ENCODE data around the gene PER3. TPM values are rescaled to one million over a fixed set of nuclear protein-coding genes. Genes with fewer than 3 reads are reported as not detected.

Gene PER3
- total and polyA plus RNA-seq, 9 of the 15 experiments (the other 6 are each of a cell fraction or from before 2014, with no cell fraction given): 11.9 to 22.5 (median 14.6) TPM

DNA sequence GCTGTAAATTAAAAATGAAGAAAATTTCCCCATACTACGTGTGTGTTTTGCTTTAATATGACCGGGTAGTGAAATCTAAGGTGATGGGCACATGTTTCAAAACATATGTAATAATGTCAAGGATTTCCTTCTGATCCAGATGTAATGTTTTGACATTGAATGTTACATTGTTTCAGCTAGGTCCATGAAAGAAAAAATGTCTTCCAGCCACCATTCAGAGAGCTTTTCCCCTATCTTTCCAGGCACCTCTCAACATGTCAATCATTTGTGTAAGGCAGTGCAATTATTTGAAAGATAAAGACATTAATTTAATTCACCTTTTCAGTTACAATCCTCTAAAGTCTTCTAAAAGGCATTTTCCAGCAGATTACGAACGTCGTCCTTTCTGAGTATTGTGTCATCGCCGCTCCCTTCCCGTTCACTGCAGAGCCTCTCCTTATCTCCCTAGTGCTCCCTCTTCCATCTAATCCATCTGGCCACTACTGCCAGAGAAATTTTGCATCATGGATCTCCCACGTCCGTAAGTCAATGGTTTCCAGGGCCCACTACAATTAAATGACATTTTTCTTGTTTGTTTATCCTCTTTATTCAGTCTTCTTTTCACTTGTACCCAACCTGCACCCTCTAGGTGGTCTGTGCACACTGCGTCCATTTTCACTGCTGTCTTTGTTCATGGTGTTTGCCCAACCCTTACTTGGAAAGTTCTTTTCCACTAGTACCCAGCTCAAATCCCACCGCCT is 14.2 kb upstream of the PER3 start (continued):
- TF ChIP-seq, protein P1, sequence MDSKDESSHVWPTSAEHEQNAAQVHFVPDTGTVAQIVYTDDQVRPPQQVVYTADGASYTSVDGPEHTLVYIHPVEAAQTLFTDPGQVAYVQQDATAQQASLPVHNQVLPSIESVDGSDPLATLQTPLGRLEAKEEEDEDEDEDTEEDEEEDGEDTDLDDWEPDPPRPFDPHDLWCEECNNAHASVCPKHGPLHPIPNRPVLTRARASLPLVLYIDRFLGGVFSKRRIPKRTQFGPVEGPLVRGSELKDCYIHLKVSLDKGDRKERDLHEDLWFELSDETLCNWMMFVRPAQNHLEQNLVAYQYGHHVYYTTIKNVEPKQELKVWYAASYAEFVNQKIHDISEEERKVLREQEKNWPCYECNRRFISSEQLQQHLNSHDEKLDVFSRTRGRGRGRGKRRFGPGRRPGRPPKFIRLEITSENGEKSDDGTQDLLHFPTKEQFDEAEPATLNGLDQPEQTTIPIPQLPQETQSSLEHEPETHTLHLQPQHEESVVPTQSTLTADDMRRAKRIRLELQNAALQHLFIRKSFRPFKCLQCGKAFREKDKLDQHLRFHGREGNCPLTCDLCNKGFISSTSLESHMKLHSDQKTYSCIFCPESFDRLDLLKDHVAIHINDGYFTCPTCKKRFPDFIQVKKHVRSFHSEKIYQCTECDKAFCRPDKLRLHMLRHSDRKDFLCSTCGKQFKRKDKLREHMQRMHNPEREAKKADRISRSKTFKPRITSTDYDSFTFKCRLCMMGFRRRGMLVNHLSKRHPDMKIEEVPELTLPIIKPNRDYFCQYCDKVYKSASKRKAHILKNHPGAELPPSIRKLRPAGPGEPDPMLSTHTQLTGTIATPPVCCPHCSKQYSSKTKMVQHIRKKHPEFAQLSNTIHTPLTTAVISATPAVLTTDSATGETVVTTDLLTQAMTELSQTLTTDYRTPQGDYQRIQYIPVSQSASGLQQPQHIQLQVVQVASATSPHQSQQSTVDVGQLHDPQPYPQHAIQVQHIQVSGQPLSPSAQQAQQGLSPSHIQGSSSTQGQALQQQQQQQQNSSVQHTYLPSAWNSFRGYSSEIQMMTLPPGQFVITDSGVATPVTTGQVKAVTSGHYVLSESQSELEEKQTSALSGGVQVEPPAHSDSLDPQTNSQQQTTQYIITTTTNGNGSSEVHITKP (IDR thresholded peaks at IDR 0.05; ENCODE audit: partially characterized antibody): peak; percentile 11
- TF ChIP-seq, protein P2, sequence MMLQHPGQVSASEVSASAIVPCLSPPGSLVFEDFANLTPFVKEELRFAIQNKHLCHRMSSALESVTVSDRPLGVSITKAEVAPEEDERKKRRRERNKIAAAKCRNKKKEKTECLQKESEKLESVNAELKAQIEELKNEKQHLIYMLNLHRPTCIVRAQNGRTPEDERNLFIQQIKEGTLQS (IDR thresholded peaks at IDR 0.05): peak; percentile 79
- TF ChIP-seq, protein P2 (CRISPR knock-in tag; conservative IDR thresholded peaks at IDR 0.05): no peak
- TF ChIP-seq EHMT2 (IDR thresholded peaks at IDR 0.05): peak; percentile 66; the same call in 1 of the 2 replicates
- no peak for TF ChIP-seq ZNF707 (CRISPR knock-in tag; conservative IDR thresholded peaks at IDR 0.05)
- no peak for TF ChIP-seq ZFP1 (CRISPR knock-in tag; IDR thresholded peaks at IDR 0.05)
- no peak for TF ChIP-seq ZNF124 (CRISPR knock-in tag; IDR thresholded peaks at IDR 0.05)
- no peak for TF ChIP-seq ATF1 (CRISPR knock-in tag; IDR thresholded peaks at IDR 0.05)
- TF ChIP-seq ATF1 (tag; IDR thresholded peaks at IDR 0.05): peak; percentile 10; the same call in 1 of the 2 replicates
- TF ChIP-seq ZNF584 (CRISPR knock-in tag; IDR thresholded peaks at IDR 0.05; ENCODE audit: low read depth): no peak
- no peak for TF ChIP-seq MBD2 (IDR thresholded peaks at IDR 0.05; ENCODE audit: borderline replicate concordance, low read depth)
- 0 out of 2 replicates have a peak, but pooled peaks have one; percentile 18 for TF ChIP-seq NCOR1 (IDR thresholded peaks at IDR 0.05)
- TF ChIP-seq, protein P3, sequence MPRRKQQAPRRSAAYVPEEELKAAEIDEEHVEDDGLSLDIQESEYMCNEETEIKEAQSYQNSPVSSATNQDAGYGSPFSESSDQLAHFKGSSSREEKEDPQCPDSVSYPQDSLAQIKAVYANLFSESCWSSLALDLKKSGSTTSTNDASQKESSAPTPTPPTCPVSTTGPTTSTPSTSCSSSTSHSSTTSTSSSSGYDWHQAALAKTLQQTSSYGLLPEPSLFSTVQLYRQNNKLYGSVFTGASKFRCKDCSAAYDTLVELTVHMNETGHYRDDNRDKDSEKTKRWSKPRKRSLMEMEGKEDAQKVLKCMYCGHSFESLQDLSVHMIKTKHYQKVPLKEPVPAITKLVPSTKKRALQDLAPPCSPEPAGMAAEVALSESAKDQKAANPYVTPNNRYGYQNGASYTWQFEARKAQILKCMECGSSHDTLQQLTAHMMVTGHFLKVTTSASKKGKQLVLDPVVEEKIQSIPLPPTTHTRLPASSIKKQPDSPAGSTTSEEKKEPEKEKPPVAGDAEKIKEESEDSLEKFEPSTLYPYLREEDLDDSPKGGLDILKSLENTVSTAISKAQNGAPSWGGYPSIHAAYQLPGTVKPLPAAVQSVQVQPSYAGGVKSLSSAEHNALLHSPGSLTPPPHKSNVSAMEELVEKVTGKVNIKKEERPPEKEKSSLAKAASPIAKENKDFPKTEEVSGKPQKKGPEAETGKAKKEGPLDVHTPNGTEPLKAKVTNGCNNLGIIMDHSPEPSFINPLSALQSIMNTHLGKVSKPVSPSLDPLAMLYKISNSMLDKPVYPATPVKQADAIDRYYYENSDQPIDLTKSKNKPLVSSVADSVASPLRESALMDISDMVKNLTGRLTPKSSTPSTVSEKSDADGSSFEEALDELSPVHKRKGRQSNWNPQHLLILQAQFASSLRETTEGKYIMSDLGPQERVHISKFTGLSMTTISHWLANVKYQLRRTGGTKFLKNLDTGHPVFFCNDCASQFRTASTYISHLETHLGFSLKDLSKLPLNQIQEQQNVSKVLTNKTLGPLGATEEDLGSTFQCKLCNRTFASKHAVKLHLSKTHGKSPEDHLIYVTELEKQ (CRISPR knock-in tag; IDR thresholded peaks at IDR 0.05): no peak
- no peak for TF ChIP-seq OTX1 (CRISPR knock-in tag; IDR thresholded peaks at IDR 0.05)
- TF ChIP-seq NR2C2 (CRISPR knock-in tag; IDR thresholded peaks at IDR 0.05): no peak
- no peak for TF ChIP-seq NR2C2 (tag; IDR thresholded peaks at IDR 0.05)
- no peak for TF ChIP-seq NCOA1 (IDR thresholded peaks at IDR 0.05; ENCODE audit: low read depth)
- TF ChIP-seq, protein P4, sequence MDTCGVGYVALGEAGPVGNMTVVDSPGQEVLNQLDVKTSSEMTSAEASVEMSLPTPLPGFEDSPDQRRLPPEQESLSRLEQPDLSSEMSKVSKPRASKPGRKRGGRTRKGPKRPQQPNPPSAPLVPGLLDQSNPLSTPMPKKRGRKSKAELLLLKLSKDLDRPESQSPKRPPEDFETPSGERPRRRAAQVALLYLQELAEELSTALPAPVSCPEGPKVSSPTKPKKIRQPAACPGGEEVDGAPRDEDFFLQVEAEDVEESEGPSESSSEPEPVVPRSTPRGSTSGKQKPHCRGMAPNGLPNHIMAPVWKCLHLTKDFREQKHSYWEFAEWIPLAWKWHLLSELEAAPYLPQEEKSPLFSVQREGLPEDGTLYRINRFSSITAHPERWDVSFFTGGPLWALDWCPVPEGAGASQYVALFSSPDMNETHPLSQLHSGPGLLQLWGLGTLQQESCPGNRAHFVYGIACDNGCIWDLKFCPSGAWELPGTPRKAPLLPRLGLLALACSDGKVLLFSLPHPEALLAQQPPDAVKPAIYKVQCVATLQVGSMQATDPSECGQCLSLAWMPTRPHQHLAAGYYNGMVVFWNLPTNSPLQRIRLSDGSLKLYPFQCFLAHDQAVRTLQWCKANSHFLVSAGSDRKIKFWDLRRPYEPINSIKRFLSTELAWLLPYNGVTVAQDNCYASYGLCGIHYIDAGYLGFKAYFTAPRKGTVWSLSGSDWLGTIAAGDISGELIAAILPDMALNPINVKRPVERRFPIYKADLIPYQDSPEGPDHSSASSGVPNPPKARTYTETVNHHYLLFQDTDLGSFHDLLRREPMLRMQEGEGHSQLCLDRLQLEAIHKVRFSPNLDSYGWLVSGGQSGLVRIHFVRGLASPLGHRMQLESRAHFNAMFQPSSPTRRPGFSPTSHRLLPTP (IDR thresholded peaks at IDR 0.05; ENCODE audit: borderline replicate concordance, extremely low read depth, insufficient read length): no peak

Measured in K562 (cell line).